PFSK-1 (cell line): ENCODE results near the gene STK40.

Experiments used
- FOXP2 ChIP-seq: optimal IDR thresholded peaks from 2 replicates; pipeline ENCODE3; 2011; ENCODE audit warnings: borderline replicate concordance, control low read depth, inconsistent platforms; ENCODE audit not compliant: insufficient read depth; ENCODE audit errors: extremely low read length, extremely low read depth
- POLR2AphosphoS5 ChIP-seq: IDR thresholded peaks from 2 replicates; pipeline ENCODE4 v1.6.1; 2012; ENCODE audit warnings: low read depth, mild to moderate bottlenecking, control low read depth, low read length, moderate library complexity
- REST ChIP-seq, 2 experiments: IDR thresholded peaks; 2 replicates each; pipeline versions ENCODE4 v1.6.1 to v1.8.0; 2011 to 2012; ENCODE audit warnings: low read depth in 2 of 2, low read length in 2 of 2, control low read depth in 1 of 2, inconsistent platforms in 1 of 2, mild to moderate bottlenecking in 1 of 2, moderate library complexity in 1 of 2; ENCODE audit not compliant: insufficient read depth in 1 of 2
- SIN3A ChIP-seq: IDR thresholded peaks from 2 replicates; pipeline ENCODE4 v1.6.1; 2012; ENCODE audit warnings: mild to moderate bottlenecking, low read length, moderate library complexity, borderline replicate concordance; ENCODE audit not compliant: insufficient read depth
- TAF1 ChIP-seq: IDR thresholded peaks from 2 replicates; pipeline ENCODE4 v1.6.1; 2012; ENCODE audit warnings: low read length, control low read depth, borderline replicate concordance; ENCODE audit not compliant: insufficient read depth

The STK40 gene

GRCh38 chr1:36406440-36406839 lies 20.7 kb upstream of the STK40 start:
- TF ChIP-seq TAF1 (no peak), SIN3A (no peak), REST (IDR thresholded peaks at IDR 0.05; ENCODE audit: insufficient read depth in 1 of 2, low read depth in 2 of 2, low read length in 2 of 2) (no peak), POLR2AphosphoS5 (no peak), FOXP2 (no peak)

GRCh38 chr1:36402504-36402890 lies 16.8 kb upstream of the STK40 start:
- TF ChIP-seq TAF1 (no peak), FOXP2 (no peak), POLR2AphosphoS5 (no peak), REST (IDR thresholded peaks at IDR 0.05; ENCODE audit: insufficient read depth in 1 of 2, low read depth in 2 of 2, low read length in 2 of 2) (no peak), SIN3A (no peak)

- no peak for TF ChIP-seq REST (IDR thresholded peaks at IDR 0.05; ENCODE audit: insufficient read depth in 1 of 2, low read depth in 2 of 2, low read length in 2 of 2)
- no peak for TF ChIP-seq POLR2AphosphoS5
- TF ChIP-seq TAF1 = no peak
- TF ChIP-seq FOXP2 = no peak
- TF ChIP-seq SIN3A = no peak
Measured at GRCh38 chr1:36401602-36402503, 16.1 kb upstream of the STK40 start.

GRCh38 chr1:36400825-36401601 lies 15.3 kb upstream of the STK40 start:
- TF ChIP-seq FOXP2 = peak; percentile 59
- TF ChIP-seq SIN3A = no peak
- no peak for TF ChIP-seq REST (IDR thresholded peaks at IDR 0.05; ENCODE audit: insufficient read depth in 1 of 2, low read depth in 2 of 2, low read length in 2 of 2)
- TF ChIP-seq TAF1 = no peak
- no peak for TF ChIP-seq POLR2AphosphoS5
